Thoracic aorta (tissue), 2 donors: ENCODE results near the gene RAB31. TPM values are rescaled to one million over a fixed set of nuclear protein-coding genes. Genes with fewer than 3 reads are reported as not detected.
A peak's percentile ranks its signal among the peaks of the same experiment; 100 is the strongest.

ENCODE experiments used
- ATAC-seq: fragments of 150-250 bp; one replicate; pipeline ENCODE4 v1.8.0; 2017; ENCODE audit warnings: low read depth; ENCODE audit not compliant: insufficient number of reproducible peaks, low FRiP score
- DNase-seq: peaks from one replicate; pipeline ENCODE4 v3.0.0-alpha.2; 2020; ENCODE audit warnings: low spot score
- H3K27ac ChIP-seq, 2 donors: fragments of 200-600 bp; sonication (generic); 1 replicate in 1 of 2; 2 replicates in 1 of 2; pipeline ENCODE4 v1.5.1; 2016; ENCODE audit warnings: mild to moderate bottlenecking in 2 of 2, moderate library complexity in 2 of 2
- H3K27me3 ChIP-seq: fragments of 200-600 bp; sonication (generic); replicated peaks from 2 replicates; pipeline ENCODE4 v1.6.0; 2016; ENCODE audit warnings: mild to moderate bottlenecking; ENCODE audit not compliant: insufficient read depth
- H3K36me3 ChIP-seq: fragments of 200-600 bp; sonication (generic); one replicate; pipeline ENCODE4 v1.5.1; 2016
- H3K4me1 ChIP-seq, 2 donors: fragments of 200-600 bp; sonication (generic); 1 replicate in 1 of 2; 2 replicates in 1 of 2; pipeline versions ENCODE4 v1.5.1 to v1.6.0; 2016; ENCODE audit warnings: low read depth in 2 of 2, mild to moderate bottlenecking in 1 of 2; ENCODE audit not compliant: control insufficient read depth in 1 of 2
- H3K4me3 ChIP-seq: fragments of 200-600 bp; sonication (generic); 2 replicates; pipeline ENCODE4 v1.5.1; 2016; ENCODE audit warnings: mild to moderate bottlenecking
- H3K9me3 ChIP-seq: fragments of 200-600 bp; sonication (generic); 2 replicates; pipeline ENCODE4 v1.5.1; 2016
- total RNA-seq, 2 donors: library from RNA; depleted of rRNA; stranded (reverse); fragments of >200 nt; gene quantifications; one replicate each; pipeline versions ENCODE4 v1.1.0 to v1.2.3, GENCODE V29; 2016
- TF ChIP-seq, protein P1 (sequence below): fragments of 200-600 bp; sonication (generic); IDR thresholded peaks from one replicate; pipeline ENCODE4 v1.5.1; 2019; ENCODE audit warnings: antibody characterized with exemption

Gene RAB31
- total RNA-seq, 2 donors from 2014 or later = 92.9 to 110 TPM

DNA sequence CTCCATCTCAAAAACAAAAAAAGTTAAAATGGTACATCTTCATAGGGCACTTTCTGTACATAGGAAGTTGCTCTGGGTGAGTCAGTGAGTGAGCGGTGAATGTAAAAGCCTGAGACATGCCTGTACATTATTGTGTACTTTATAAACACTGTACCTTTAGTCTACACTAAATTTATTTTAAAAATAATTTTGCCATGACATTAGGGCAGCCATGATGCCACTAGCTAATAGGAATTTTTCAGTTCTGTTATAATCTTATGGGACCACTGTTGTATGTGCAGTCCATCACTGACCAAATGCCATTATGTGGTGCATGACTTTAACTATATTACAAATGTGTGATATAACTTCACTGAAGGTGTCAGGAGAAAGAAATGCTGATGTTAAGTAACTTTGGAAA lies 166.6 kb downstream of the RAB31 start:
- H3K36me3 ChIP-seq = no peaks in the 10 kb centered on the region
- H3K4me1 ChIP-seq = peaks cover 5 to 6% of the 10 kb centered on the region in 2 donors
- H3K27me3 ChIP-seq = no peaks in the 10 kb centered on the region
- TF ChIP-seq, protein P1, sequence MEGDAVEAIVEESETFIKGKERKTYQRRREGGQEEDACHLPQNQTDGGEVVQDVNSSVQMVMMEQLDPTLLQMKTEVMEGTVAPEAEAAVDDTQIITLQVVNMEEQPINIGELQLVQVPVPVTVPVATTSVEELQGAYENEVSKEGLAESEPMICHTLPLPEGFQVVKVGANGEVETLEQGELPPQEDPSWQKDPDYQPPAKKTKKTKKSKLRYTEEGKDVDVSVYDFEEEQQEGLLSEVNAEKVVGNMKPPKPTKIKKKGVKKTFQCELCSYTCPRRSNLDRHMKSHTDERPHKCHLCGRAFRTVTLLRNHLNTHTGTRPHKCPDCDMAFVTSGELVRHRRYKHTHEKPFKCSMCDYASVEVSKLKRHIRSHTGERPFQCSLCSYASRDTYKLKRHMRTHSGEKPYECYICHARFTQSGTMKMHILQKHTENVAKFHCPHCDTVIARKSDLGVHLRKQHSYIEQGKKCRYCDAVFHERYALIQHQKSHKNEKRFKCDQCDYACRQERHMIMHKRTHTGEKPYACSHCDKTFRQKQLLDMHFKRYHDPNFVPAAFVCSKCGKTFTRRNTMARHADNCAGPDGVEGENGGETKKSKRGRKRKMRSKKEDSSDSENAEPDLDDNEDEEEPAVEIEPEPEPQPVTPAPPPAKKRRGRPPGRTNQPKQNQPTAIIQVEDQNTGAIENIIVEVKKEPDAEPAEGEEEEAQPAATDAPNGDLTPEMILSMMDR = no peak
- H3K4me3 ChIP-seq = no peak overlapping the region
- no peaks in the 10 kb centered on the region for H3K9me3 ChIP-seq
- DNase-seq (no peak), ATAC-seq (no peak)
- H3K27ac ChIP-seq = no peak overlapping the region

DNA sequence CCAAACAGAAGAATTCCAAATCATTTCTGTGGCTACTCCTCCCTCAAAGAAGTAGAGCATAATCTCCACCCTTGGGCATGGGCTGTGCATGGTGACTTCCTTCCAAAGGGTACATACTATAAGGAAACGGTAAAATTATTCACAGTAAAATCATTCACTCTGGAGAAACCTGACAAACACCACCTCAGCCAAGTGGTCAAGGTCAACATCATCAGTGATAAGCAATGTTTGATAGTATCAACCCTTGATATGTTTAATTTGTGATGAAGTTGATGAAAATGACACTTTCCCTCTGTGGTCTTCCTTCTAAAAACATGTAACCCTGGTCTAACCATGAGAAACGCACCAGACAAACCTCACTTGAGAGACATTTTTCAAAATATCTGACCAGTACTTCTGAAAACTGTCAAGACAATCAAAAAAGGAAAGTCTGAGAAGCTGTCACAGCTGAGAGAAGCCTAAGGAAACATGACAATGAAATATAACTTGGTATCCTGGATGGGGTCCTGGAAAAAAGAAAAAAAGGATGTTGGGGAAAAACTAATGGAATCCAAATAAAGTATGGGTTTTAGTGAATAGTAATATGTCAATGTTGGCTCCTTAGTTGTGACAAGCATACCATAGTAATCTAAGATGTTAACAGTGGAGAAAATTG lies 168.2 kb downstream of the RAB31 start:
- peak overlapping the region; percentile 64 for H3K4me3 ChIP-seq
- peak overlapping the region; percentile 6 to 67 for H3K27ac ChIP-seq
- TF ChIP-seq, protein P1 = no peak
- ATAC-seq (no peak), DNase-seq (no peak)
- no peaks in the 10 kb centered on the region for H3K9me3 ChIP-seq
- no peaks in the 10 kb centered on the region for H3K27me3 ChIP-seq
- H3K36me3 ChIP-seq = no peaks in the 10 kb centered on the region
- H3K4me1 ChIP-seq = peaks cover 3 to 6% of the 10 kb centered on the region in 2 donors

DNA sequence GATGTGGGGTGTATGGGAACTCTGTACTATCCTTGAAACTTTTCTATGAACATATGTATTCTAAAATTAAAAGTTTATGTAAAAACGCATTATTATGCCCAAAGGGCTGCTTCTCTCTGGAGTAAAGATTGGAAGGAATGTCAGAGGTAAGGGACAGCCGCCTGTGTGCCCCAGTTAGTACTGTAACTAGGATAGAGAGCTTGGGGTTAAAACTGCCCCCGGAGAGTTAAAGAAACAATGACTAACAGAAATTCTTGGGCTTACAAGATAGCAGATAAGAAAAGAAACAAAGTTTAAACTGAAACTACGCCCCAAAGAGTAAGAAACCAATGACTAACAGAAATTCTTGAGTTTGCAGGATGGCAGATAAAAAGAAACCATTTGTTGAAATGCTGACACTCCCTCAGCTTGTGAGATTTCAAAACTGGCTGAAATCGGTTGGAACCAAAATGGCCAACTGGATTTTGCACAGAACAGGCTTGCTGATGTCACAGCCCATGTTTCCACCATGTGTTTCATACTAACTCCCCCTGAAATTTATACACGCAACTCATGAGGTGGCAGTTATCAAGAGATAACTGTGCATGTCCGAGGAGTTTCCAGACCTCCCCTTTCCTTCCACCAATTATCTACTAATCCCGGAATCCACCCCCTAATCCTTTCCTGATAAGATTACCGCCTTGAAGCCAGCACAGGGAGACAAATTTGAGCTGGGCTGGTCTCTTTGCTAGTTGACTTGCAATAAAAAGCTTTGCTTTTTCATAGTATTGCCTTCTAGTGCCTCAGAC lies 169.0 kb downstream of the RAB31 start:
- H3K27ac ChIP-seq = peak overlapping the region; percentile 10 to 67
- DNase-seq (no peak), ATAC-seq (peak; percentile 94)
- H3K4me1 ChIP-seq = peaks cover 3 to 6% of the 10 kb centered on the region in 2 donors
- TF ChIP-seq, protein P1 = no peak
- peak overlapping the region; percentile 64 for H3K4me3 ChIP-seq
- H3K9me3 ChIP-seq = no peaks in the 10 kb centered on the region
- no peaks in the 10 kb centered on the region for H3K27me3 ChIP-seq
- H3K36me3 ChIP-seq = no peaks in the 10 kb centered on the region

DNA sequence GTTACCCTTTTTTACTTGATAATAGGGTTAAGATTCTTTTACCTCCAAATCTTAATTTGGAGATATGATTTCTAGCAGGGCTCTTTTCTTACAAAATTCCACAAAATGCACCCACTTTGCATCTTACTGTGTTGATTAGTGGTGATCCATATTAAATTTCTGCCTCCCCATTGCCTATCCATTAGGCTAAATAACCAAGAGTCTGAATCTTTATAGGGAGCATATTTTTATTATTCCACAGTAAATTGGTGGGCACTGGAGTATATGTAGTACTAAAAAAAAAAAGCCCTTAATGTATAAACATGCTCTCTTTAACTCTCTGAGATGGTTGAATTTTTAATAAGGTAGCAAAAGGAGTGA lies 169.5 kb downstream of the RAB31 start:
- no peaks in the 10 kb centered on the region for H3K27me3 ChIP-seq
- H3K36me3 ChIP-seq = no peaks in the 10 kb centered on the region
- peaks cover 6% of the 10 kb centered on the region in 2 donors for H3K4me1 ChIP-seq
- TF ChIP-seq, protein P1 = no peak
- ATAC-seq (no peak), DNase-seq (no peak)
- peak overlapping the region in 1 of 2 donors; percentile 67 for H3K27ac ChIP-seq
- H3K4me3 ChIP-seq = peak overlapping the region; percentile 64
- H3K9me3 ChIP-seq = no peaks in the 10 kb centered on the region

DNA sequence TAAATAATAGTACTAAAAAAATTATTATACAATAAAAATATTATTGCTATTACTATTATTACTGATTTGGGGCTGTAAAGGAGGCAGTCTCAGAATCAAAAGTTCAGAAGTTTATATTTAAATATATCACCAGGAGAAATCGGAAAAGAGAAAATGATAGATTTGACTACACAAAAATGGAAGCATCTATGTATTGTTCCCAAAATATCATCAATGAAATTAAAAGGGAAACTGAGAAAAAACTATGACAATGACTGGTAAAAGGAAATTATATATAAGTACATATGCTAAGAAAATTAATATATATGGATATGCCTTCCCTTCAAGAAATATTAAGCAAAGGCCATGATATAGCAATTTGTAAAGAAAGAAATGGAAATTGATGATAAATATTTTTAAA lies 170.0 kb downstream of the RAB31 start:
- Histone ChIP-seq H3K9me3 (no peaks in the 10 kb centered on the region), H3K4me1 (peaks cover 6% of the 10 kb centered on the region in 2 donors), H3K36me3 (no peaks in the 10 kb centered on the region), H3K27me3 (no peaks in the 10 kb centered on the region), H3K27ac (no peak overlapping the region), H3K4me3 (no peak overlapping the region)
- no peak for DNase-seq
- ATAC-seq = no peak
- TF ChIP-seq, protein P1 = no peak
